HepG2 (cell line): ENCODE data around the gene LRRIQ4. TPM values are rescaled to one million over a fixed set of nuclear protein-coding genes. Genes with fewer than 3 reads are reported as not detected.

Experiments used
- CEBPG ChIP-seq: IDR thresholded peaks from 2 replicates; pipeline ENCODE4 v1.6.1; 2016
- ETV5 ChIP-seq: IDR thresholded peaks from 2 replicates; pipeline ENCODE4 v1.6.1; 2018; ENCODE audit warnings: missing biosample characterization, missing genetic modification reagents, inconsistent platforms, borderline replicate concordance
- KLF15 ChIP-seq: sonication (generic); formaldehyde crosslinking; IDR thresholded peaks from 2 replicates; pipeline ENCODE4 v1.8.1; 2023; ENCODE audit warnings: borderline replicate concordance, mild to moderate bottlenecking, inconsistent platforms, missing genetic modification reagents, mixed read lengths
- MIER3 ChIP-seq: IDR thresholded peaks from 2 replicates; pipeline ENCODE4 v1.6.1; 2016; ENCODE audit warnings: missing compliant biosample characterization, borderline replicate concordance
- NCOA2 ChIP-seq: sonication (generic); formaldehyde crosslinking; IDR thresholded peaks from 2 replicates; pipeline ENCODE4 v1.8.0; 2022; ENCODE audit warnings: inconsistent platforms
- PBX2 ChIP-seq: IDR thresholded peaks from 2 replicates; pipeline ENCODE4 v1.6.1; 2016; ENCODE audit warnings: control low read depth
- RERE ChIP-seq: IDR thresholded peaks from 2 replicates; pipeline ENCODE4 v1.6.1; 2016; ENCODE audit warnings: low read depth, missing genetic modification reagents, missing compliant biosample characterization
- SMAD3 ChIP-seq: sonication (generic); formaldehyde crosslinking; IDR thresholded peaks from 2 replicates; pipeline ENCODE4 v1.4.0; 2020; ENCODE audit warnings: missing genetic modification reagents
- SMC3 ChIP-seq: IDR thresholded peaks from 2 replicates; pipeline ENCODE4 v1.6.1; 2011; ENCODE audit warnings: low read length, improper control_type of control experiment
- SNAPC2 ChIP-seq: sonication (generic); formaldehyde crosslinking; IDR thresholded peaks from 2 replicates; pipeline ENCODE4 v1.8.1; 2022; ENCODE audit warnings: mild to moderate bottlenecking, missing genetic modification reagents
- STAT6 ChIP-seq: sonication (generic); formaldehyde crosslinking; IDR thresholded peaks from 2 replicates; pipeline ENCODE4 v1.4.0; 2020; ENCODE audit warnings: missing genetic modification reagents, mild to moderate bottlenecking, borderline replicate concordance
- TFDP1 ChIP-seq: IDR thresholded peaks from 2 replicates; pipeline ENCODE4 v1.6.1; 2016; ENCODE audit warnings: missing compliant biosample characterization, missing genetic modification reagents, borderline replicate concordance
- ZFP41 ChIP-seq: sonication (generic); formaldehyde crosslinking; IDR thresholded peaks from 2 replicates; pipeline ENCODE4 v1.4.0; 2020; ENCODE audit warnings: mild to moderate bottlenecking, missing genetic modification reagents, borderline replicate concordance
- ZNF18 ChIP-seq: sonication (generic); formaldehyde crosslinking; IDR thresholded peaks from 2 replicates; pipeline ENCODE4 v1.8.0; 2022; ENCODE audit warnings: mild to moderate bottlenecking, missing genetic modification reagents; ENCODE audit not compliant: insufficient replicate concordance
- ZNF367 ChIP-seq: sonication (generic); formaldehyde crosslinking; IDR thresholded peaks from 2 replicates; pipeline ENCODE4 v1.4.0; 2020; ENCODE audit warnings: missing genetic modification reagents, borderline replicate concordance
- ZNF496 ChIP-seq: sonication (generic); formaldehyde crosslinking; IDR thresholded peaks from 2 replicates; pipeline ENCODE4 v1.8.1; 2023; ENCODE audit warnings: mild to moderate bottlenecking, moderate library complexity, missing genetic modification reagents; ENCODE audit not compliant: insufficient replicate concordance
- ZSCAN20 ChIP-seq: sonication (generic); formaldehyde crosslinking; IDR thresholded peaks from 2 replicates; pipeline ENCODE4 v1.4.0; 2020; ENCODE audit warnings: missing genetic modification reagents, mild to moderate bottlenecking, borderline replicate concordance
- ZSCAN22 ChIP-seq: sonication (generic); formaldehyde crosslinking; IDR thresholded peaks from 2 replicates; pipeline ENCODE4 v1.4.0; 2020; ENCODE audit warnings: mild to moderate bottlenecking, missing genetic modification reagents
- polyA plus RNA-seq, 8 experiments: library from polyadenylated mRNA; depleted of rRNA in 3 of 8; stranded (reverse) in 7 of 8; unstranded in 1 of 8; fragments of >200 nt; fragmentation: Illumina TruSeq in 4 of 8; extraction: Trizol in 4 of 8; gene quantifications; 2 replicates each; pipeline versions ENCODE4 v1.2.1 to v1.2.3, GENCODE V29; 2011 to 2016; ENCODE audit warnings: low read depth in 4 of 8, missing spikeins in 1 of 8, mixed read lengths in 1 of 8; ENCODE audit not compliant: insufficient read depth in 1 of 8
- total RNA-seq, 5 experiments: library from RNA; depleted of rRNA; stranded (reverse); fragments of >200 nt; fragmentation: Illumina TruSeq; extraction: Trizol; gene quantifications; 2 replicates each; pipeline ENCODE4 v1.2.3, GENCODE V29; 2016; ENCODE audit warnings: low read depth in 1 of 5

LRRIQ4 gene
- total and polyA plus RNA-seq, 2 of the 13 experiments (the other 11 are each of a cell fraction or from before 2014, with no cell fraction given): not detected

- TF ChIP-seq RERE (CRISPR knock-in tag) (no peak), STAT6 (CRISPR knock-in tag) (no peak), ZNF367 (CRISPR knock-in tag) (no peak), ZNF18 (CRISPR knock-in tag) (no peak), SMAD3 (CRISPR knock-in tag) (no peak), TFDP1 (CRISPR knock-in tag) (0 out of 2 replicates have a peak, but pooled peaks have one; percentile 12), SNAPC2 (CRISPR knock-in tag) (no peak), KLF15 (CRISPR knock-in tag) (no peak), PBX2 (no peak), ZSCAN22 (no peak; the same call in 1 of the 2 replicates), SMC3 (no peak), NCOA2 (CRISPR knock-in tag) (no peak), ETV5 (CRISPR knock-in tag) (no peak), ZNF496 (CRISPR knock-in tag) (no peak), CEBPG (CRISPR knock-in tag) (no peak), ZSCAN20 (CRISPR knock-in tag) (no peak), ZFP41 (CRISPR knock-in tag) (no peak), MIER3 (CRISPR knock-in tag) (no peak)
Observed at GRCh38 chr3:169772305-169772896, 40.3 kb upstream of the LRRIQ4 start (continued).
